Choroid plexus epithelial cell (primary cell): ENCODE data around the gene GRPEL2.

Source experiments
- DNase-seq: peaks from one replicate; pipeline ENCODE4 v3.0.0-alpha.2; 2010; ENCODE audit warnings: low read depth
- H3K4me3 ChIP-seq: 2 replicates; pipeline ENCODE4 v1.5.1; 2011; ENCODE audit warnings: low read depth, mild to moderate bottlenecking, control low read depth, low read length, moderate library complexity
- CTCF ChIP-seq: conservative IDR thresholded peaks from 2 replicates; pipeline ENCODE4 v1.5.1; 2011; ENCODE audit warnings: low read depth, mild to moderate bottlenecking, control low read depth, inconsistent platforms, low read length, moderate library complexity

GRPEL2 gene

GRCh38 chr5:149341876-149342275, 3.4 kb upstream of the GRPEL2 start:
- no peak for TF ChIP-seq CTCF
- DNase-seq = no peak
- no peak overlapping the region for H3K4me3 ChIP-seq

- TF ChIP-seq CTCF = no peak
- DNase-seq = no peak
- H3K4me3 ChIP-seq = no peak overlapping the region
Measured at GRCh38 chr5:149344151-149344550, 1.1 kb upstream of the GRPEL2 start.

- H3K4me3 ChIP-seq = peak overlapping the region; percentile 98
- no peak for TF ChIP-seq CTCF
- DNase-seq = peak; percentile 62
Measured at GRCh38 chr5:149345892-149346222, 558 bp downstream of the GRPEL2 start.

- no peak for DNase-seq
- H3K4me3 ChIP-seq = no peak overlapping the region
- no peak for TF ChIP-seq CTCF
Measured at GRCh38 chr5:149348518-149348917, 3.2 kb downstream of the GRPEL2 start.

- H3K4me3 ChIP-seq = no peak overlapping the region
- no peak for DNase-seq
- TF ChIP-seq CTCF = no peak
Measured at GRCh38 chr5:149349382-149349781, 4.1 kb downstream of the GRPEL2 start.

GRCh38 chr5:149352169-149352568, 6.9 kb downstream of the GRPEL2 start:
- TF ChIP-seq CTCF = no peak
- no peak for DNase-seq
- H3K4me3 ChIP-seq = no peak overlapping the region

- no peak for DNase-seq
- no peak overlapping the region for H3K4me3 ChIP-seq
- no peak for TF ChIP-seq CTCF
Measured at GRCh38 chr5:149353911-149354310, 8.6 kb downstream of the GRPEL2 start.
